HL-60 (cell line): Measurements from ENCODE around the gene ATP5MG.

ENCODE experiments used
- DNase-seq, 2 experiments: peaks; one replicate each; pipeline ENCODE4 v3.0.0-alpha.2; 2010 to 2020; ENCODE audit warnings: low read depth in 1 of 2, low spot score in 1 of 2
- H3K27ac ChIP-seq: fragments of 250-450 bp; sonication (Bioruptor Pico); replicated peaks from 2 replicates; pipeline ENCODE4 v1.5.1; 2020; ENCODE audit warnings: mild to moderate bottlenecking, moderate library complexity
- H3K27me3 ChIP-seq: fragments of 250-450 bp; sonication (Bioruptor Pico); 2 replicates; pipeline ENCODE4 v1.5.1; 2021; ENCODE audit warnings: mild to moderate bottlenecking, moderate library complexity; ENCODE audit not compliant: insufficient read depth, poor library complexity, severe bottlenecking
- H3K4me3 ChIP-seq: replicated peaks from 2 replicates; pipeline ENCODE4 v1.5.1; 2011; ENCODE audit warnings: mild to moderate bottlenecking, control low read depth, low read length; ENCODE audit not compliant: insufficient read depth
- CTCF ChIP-seq: IDR thresholded peaks from one replicate; pipeline ENCODE4 v1.5.1; 2011; ENCODE audit warnings: low read length, control low read depth, inconsistent platforms; ENCODE audit not compliant: insufficient read depth
- GABPA ChIP-seq: IDR thresholded peaks from 2 replicates; pipeline ENCODE4 v1.6.1; 2012; ENCODE audit warnings: low read depth
- POLR2AphosphoS5 ChIP-seq: IDR thresholded peaks from 2 replicates; pipeline ENCODE4 v1.6.1; 2012; ENCODE audit warnings: low read depth
- REST ChIP-seq: IDR thresholded peaks from 2 replicates; pipeline ENCODE4 v1.6.1; 2012; ENCODE audit warnings: low read depth; ENCODE audit not compliant: insufficient replicate concordance
- SPI1 ChIP-seq: IDR thresholded peaks from 2 replicates; pipeline ENCODE4 v1.6.1; 2012; ENCODE audit warnings: low read depth, mild to moderate bottlenecking, borderline replicate concordance

Gene ATP5MG

GRCh38 chr11:118441770-118442275 is 40.4 kb downstream of the ATP5MG start:
- DNase-seq = no peak
- Histone ChIP-seq H3K27me3 (no peaks in the 10 kb centered on the region), H3K4me3 (no peak overlapping the region), H3K27ac (no peak overlapping the region)
- TF ChIP-seq SPI1 (no peak), REST (no peak), POLR2AphosphoS5 (no peak), GABPA (no peak), CTCF (no peak)

- Histone ChIP-seq H3K4me3 (no peak overlapping the region), H3K27me3 (no peaks in the 10 kb centered on the region), H3K27ac (no peak overlapping the region)
- TF ChIP-seq REST (no peak), SPI1 (no peak), GABPA (no peak), POLR2AphosphoS5 (no peak), CTCF (no peak)
- DNase-seq = no peak
Observed at GRCh38 chr11:118442301-118442700, 40.9 kb downstream of the ATP5MG start.

GRCh38 chr11:118442908-118443589 is 41.6 kb downstream of the ATP5MG start:
- no peak overlapping the region for H3K27ac ChIP-seq
- H3K4me3 ChIP-seq = no peak overlapping the region
- TF ChIP-seq REST (no peak), GABPA (no peak), CTCF (no peak), SPI1 (no peak), POLR2AphosphoS5 (no peak)
- no peak for DNase-seq
- H3K27me3 ChIP-seq = no peaks in the 10 kb centered on the region
